ENCODE measurements around the gene EGFL7. TPM values are rescaled to one million over a fixed set of nuclear protein-coding genes. Genes with fewer than 3 reads are reported as not detected.
A peak's percentile ranks its signal among the peaks of the same experiment; 100 is the strongest.

The EGFL7 gene
- total and polyA plus RNA-seq, 2 of the 8 experiments (the other 6 are each of a cell fraction or from before 2014, with no cell fraction given), result 37.8 to 53.4 TPM

GRCh38 chr9:136657974-136658848, 4.5 kb upstream of the EGFL7 start:
- peak overlapping the region; percentile 79 for H4K8ac ChIP-seq (ENCODE audit: extremely low read depth, insufficient read depth, low read length)
- no peak overlapping the region for H2BK15ac ChIP-seq (ENCODE audit: low read length)
- no peak overlapping the region for H3K4ac ChIP-seq (replicated peaks; ENCODE audit: insufficient read length, low read depth, low read length)
- no peak overlapping the region for H2BK5ac ChIP-seq (ENCODE audit: low read depth, low read length)
- no peak overlapping the region for H3K4me3 ChIP-seq (ENCODE audit: extremely low read depth in 1 of 4, insufficient read depth in 2 of 4, low read depth in 3 of 4, low read length in 4 of 4)
- H2AFZ ChIP-seq (ENCODE audit: low read length), result no peak overlapping the region
- H4K91ac ChIP-seq (replicated peaks; ENCODE audit: insufficient read length, low read length), result no peak overlapping the region
- no peak overlapping the region for H2BK12ac ChIP-seq (ENCODE audit: low read depth, low read length)
- H2AK5ac ChIP-seq (ENCODE audit: low read depth, low read length), result no peak overlapping the region
- ChIA-PET POLR2A (ENCODE audit: partially characterized antibody) (interaction anchor here (1.1 to 1.4 kb wide), 4 partner anchors 8 to 257 kb away, joined by 3 to 4 read pairs (median 3); no protein-coding TSS in a partner anchor), CTCF (ENCODE audit: partially characterized antibody) (interaction anchor here (0.9 to 3.4 kb wide), 9 partner anchors 10 to 173 kb away, joined by 3 to 16 read pairs (median 4); no protein-coding TSS in a partner anchor)
- H2BK120ac ChIP-seq (replicated peaks; ENCODE audit: low read depth, low read length), result no peak overlapping the region
- FAIRE-seq, result no peak
- H3K9me3 ChIP-seq (ENCODE audit: insufficient read depth in 2 of 2, low read depth in 1 of 2, low read length in 1 of 2), result no peaks in the 10 kb centered on the region
- no peaks in the 10 kb centered on the region for H3K4me1 ChIP-seq (replicated peaks in 1 of 4; ENCODE audit: control insufficient read depth in 3 of 4, insufficient read depth in 4 of 4, low read length in 3 of 4)
- no peaks in the 10 kb centered on the region; a peak in 1 of 7 replicates for H3K27me3 ChIP-seq (replicated peaks in 1 of 4; ENCODE audit: control insufficient read depth in 3 of 4, extremely low read depth in 1 of 4, insufficient read depth in 3 of 4, low read length in 3 of 4)
- no peak overlapping the region for H3K18ac ChIP-seq (ENCODE audit: extremely low read depth, low read length)
- H4K20me1 ChIP-seq (replicated peaks in 1 of 2; ENCODE audit: control insufficient read depth in 1 of 2, insufficient read depth in 2 of 2, low read length in 2 of 2), result peaks cover 0 to 1% of the 10 kb centered on the region in 2 experiments
- no peak overlapping the region for H3K27ac ChIP-seq (ENCODE audit: low read depth, low read length)
- no peak overlapping the region for H3K23ac ChIP-seq (ENCODE audit: insufficient read length)
- H3K14ac ChIP-seq (ENCODE audit: insufficient read length), result no peak overlapping the region
- WGBS, 2 experiments (ENCODE audit: extremely low coverage in 1 of 2, insufficient coverage in 1 of 2, insufficient read length in 1 of 2, insufficient replicate concordance in 2 of 2, low coverage in 1 of 2, low lambda C conversion rate in 2 of 2, missing lambda C conversion rate in 1 of 2), result 92% methylated on average over 31 of the region's 31 CpGs; no CpG with 5 or more reads in 1 of the 2 experiments
- H3K9ac ChIP-seq (replicated peaks in 1 of 4; ENCODE audit: extremely low read depth in 1 of 4, low read depth in 3 of 4, low read length in 3 of 4), result 0 out of 7 replicates have a peak overlapping the region, but pooled peaks of 1 of the 4 experiments have one; percentile 22
- no peaks in the 10 kb centered on the region for H3K79me2 ChIP-seq (ENCODE audit: control insufficient read depth in 1 of 2, insufficient read depth in 2 of 2, low read length in 2 of 2)
- no peaks in the 10 kb centered on the region for H3K36me3 ChIP-seq (ENCODE audit: control insufficient read depth in 2 of 4, insufficient read depth in 4 of 4, low read length in 3 of 4)
- no peaks in the 10 kb centered on the region for H3K79me1 ChIP-seq (ENCODE audit: low read depth, low read length)
- H3K4me2 ChIP-seq (ENCODE audit: insufficient read depth in 1 of 2, low read depth in 2 of 2, low read length in 2 of 2), result no peak overlapping the region
- no peaks in the 10 kb centered on the region for H3K23me2 ChIP-seq (ENCODE audit: low read depth, low read length)
- no peak overlapping the region for H4K5ac ChIP-seq (ENCODE audit: insufficient read length, low read depth, low read length)
- no peak overlapping the region for H2BK20ac ChIP-seq (ENCODE audit: low read length)
- H3K56ac ChIP-seq (replicated peaks; ENCODE audit: insufficient read length, low read depth, low read length), result no peak overlapping the region
- peak in 1 of 2 experiments; percentile 45 for DNase-seq (ENCODE audit: low read depth in 1 of 2, low spot score in 2 of 2)
- no peak for TF ChIP-seq SAP30 (IDR thresholded peaks at IDR 0.05; ENCODE audit: insufficient read depth, insufficient replicate concordance, low read length)
- TF ChIP-seq JUND (IDR thresholded peaks at IDR 0.05; ENCODE audit: low read length), result no peak
- no peak for TF ChIP-seq BRCA1 (IDR thresholded peaks at IDR 0.05; ENCODE audit: low read depth, low read length)
- no peak for TF ChIP-seq YY1 (IDR thresholded peaks at IDR 0.05; ENCODE audit: low read depth, low read length)
- no peak for TF ChIP-seq RXRA (IDR thresholded peaks at IDR 0.05; ENCODE audit: insufficient read depth, low read depth, low read length)
- no peak for TF ChIP-seq TCF12 (IDR thresholded peaks at IDR 0.05; ENCODE audit: low read depth, low read length)
- no peak for TF ChIP-seq PHF8 (conservative IDR thresholded peaks at IDR 0.05; ENCODE audit: low read depth, low read length)
- TF ChIP-seq RAD21 (IDR thresholded peaks at IDR 0.05 in 1 of 2, conservative IDR thresholded peaks at IDR 0.05 in 1 of 2; ENCODE audit: low read depth in 2 of 2, low read length in 2 of 2), result no peak
- no peak for TF ChIP-seq SP2 (IDR thresholded peaks at IDR 0.05; ENCODE audit: low read length)
- TF ChIP-seq SIRT6 (IDR thresholded peaks at IDR 0.05; ENCODE audit: low read length), result no peak
- no peak for TF ChIP-seq ATF3 (IDR thresholded peaks at IDR 0.05; ENCODE audit: insufficient read depth, low read depth, low read length)
